IPS-NIHi11 (cell line): ENCODE results near the gene CUX1.

ENCODE experiments used
- DNase-seq: peaks from one replicate; pipeline ENCODE4 v3.0.0; 2012; ENCODE audit warnings: mixed read lengths, low spot score

CUX1 gene

GRCh38 chr7:102248081-102248455 is 430.6 kb downstream of the CUX1 start:
- no peak for DNase-seq

- DNase-seq: peak; percentile 77
Observed at GRCh38 chr7:102248456-102249395, 431.3 kb downstream of the CUX1 start.

- no peak for DNase-seq
Observed at GRCh38 chr7:102251531-102252365, 434.3 kb downstream of the CUX1 start.

- no peak for DNase-seq
Observed at GRCh38 chr7:102252366-102252982, 435.0 kb downstream of the CUX1 start.

- DNase-seq: no peak
Observed at GRCh38 chr7:102253066-102253972, 435.9 kb downstream of the CUX1 start.

GRCh38 chr7:102253973-102254370 is 436.5 kb downstream of the CUX1 start:
- no peak for DNase-seq

- DNase-seq: no peak
Observed at GRCh38 chr7:102254521-102254920, 437.1 kb downstream of the CUX1 start.

GRCh38 chr7:102255501-102255900 is 438.1 kb downstream of the CUX1 start:
- no peak for DNase-seq

- DNase-seq: no peak
Observed at GRCh38 chr7:102255916-102256315, 438.5 kb downstream of the CUX1 start.

- DNase-seq: no peak
Observed at GRCh38 chr7:102258073-102258748, 440.8 kb downstream of the CUX1 start.

GRCh38 chr7:102258749-102259107 is 441.3 kb downstream of the CUX1 start:
- DNase-seq: no peak

GRCh38 chr7:102260856-102261255 is 443.4 kb downstream of the CUX1 start:
- DNase-seq: peak; percentile 56

GRCh38 chr7:102261451-102261850 is 444.0 kb downstream of the CUX1 start:
- no peak for DNase-seq

- no peak for DNase-seq
Observed at GRCh38 chr7:102262546-102262945, 445.1 kb downstream of the CUX1 start.

- no peak for DNase-seq
Observed at GRCh38 chr7:102264367-102264891, 447.0 kb downstream of the CUX1 start.

GRCh38 chr7:102266541-102266940 is 449.1 kb downstream of the CUX1 start:
- DNase-seq: no peak

GRCh38 chr7:102268635-102269034 is 451.2 kb downstream of the CUX1 start:
- DNase-seq: no peak

GRCh38 chr7:102270178-102270887 is 452.9 kb downstream of the CUX1 start:
- no peak for DNase-seq

GRCh38 chr7:102271158-102271798 is 453.9 kb downstream of the CUX1 start:
- DNase-seq: no peak
